ENCODE measurements around the gene ADA. TPM values are rescaled to one million over a fixed set of nuclear protein-coding genes. Genes with fewer than 3 reads are reported as not detected.
"Not testable (repeated sequence)": the region's sequence is repeated elsewhere in the genome, so short reads cannot be mapped to it uniquely, and the experiment has no call there.

Gene ADA
- total RNA-seq = 10 to 100 TPM in 2 of 4 donors, 1 to 10 TPM in 2; 7.6 to 14.5 (median 10.4) TPM

DNA sequence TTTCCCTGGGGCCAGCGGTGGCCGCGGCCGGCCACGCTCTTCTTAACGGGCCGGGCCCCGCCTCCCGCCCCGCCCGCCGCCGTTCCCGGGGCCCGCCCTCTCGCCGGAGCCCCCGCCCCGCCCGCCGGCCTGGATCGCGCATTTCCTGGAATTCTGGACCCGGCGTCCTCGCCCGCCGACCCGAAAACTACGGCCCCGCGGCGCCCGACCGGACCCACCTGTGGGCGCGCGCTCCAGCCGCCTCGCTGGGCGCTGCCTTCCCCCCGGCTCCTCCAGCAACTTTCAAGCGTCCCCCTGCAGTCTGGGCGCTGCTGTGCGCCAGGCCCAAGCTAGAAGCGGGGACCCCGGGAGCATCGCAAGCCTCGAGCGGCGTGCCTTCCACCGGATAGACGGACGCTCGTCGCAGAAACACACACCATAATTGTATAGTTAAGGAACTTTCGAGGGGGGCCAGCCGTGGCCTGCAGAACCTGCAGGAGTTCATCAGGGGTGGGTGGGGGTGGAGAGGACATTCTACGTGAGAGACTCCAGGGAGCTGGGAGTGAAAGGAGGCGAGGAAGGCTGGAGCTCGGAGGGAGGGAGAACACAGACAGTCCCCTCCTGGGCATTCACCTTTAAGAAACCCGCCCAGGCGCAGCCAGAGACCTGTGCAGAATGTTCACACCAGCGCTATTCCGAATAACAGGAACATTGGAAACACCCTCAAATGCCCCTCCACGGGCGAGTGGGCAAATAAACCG, at the start of gene ADA:
Gene ADA (minus strand): TSS at position 16 of the 740 bp plus-strand sequence. CDS start 92 bp downstream, outside the sequence.
- peak; percentile 89 for ATAC-seq
- Histone ChIP-seq H3K4me1 (peaks cover 0 to 52% (median 3%) of the 10 kb centered on the region in 3 donors), H3K36me3 (no peaks in the 10 kb centered on the region), H3K4me3 (peak within 1 kb of the TSS; percentile 68 to 85), H3K27ac (peak within 1 kb of the TSS; percentile 18 to 86 (median 80)), H3K27me3 (no peaks in the 10 kb centered on the region), H3K9me3 (no peaks in the 10 kb centered on the region)
- 0% methylated on average over 1 to 9 of the region's 68 CpGs for WGBS, 2 donors (ENCODE audit: low coverage in 1 of 2)
- TF ChIP-seq CTCF (IDR thresholded peaks at IDR 0.05) (peak in 3 of 4 experiments; percentile 21 to 32 (median 24)), POLR2A (IDR thresholded peaks at IDR 0.05) (peak; percentile 24 to 35), POLR2AphosphoS5 (IDR thresholded peaks at IDR 0.05) (peak; percentile 23), EP300 (IDR thresholded peaks at IDR 0.05) (no peak)

GRCh38 chr20:44700306-44700705, 48.8 kb upstream of the ADA start:
- ATAC-seq = no peak
- no peaks in the 10 kb centered on the region for H3K27me3 ChIP-seq
- WGBS, 2 donors (ENCODE audit: low coverage in 1 of 2) = no CpG with 5 or more reads among the region's 11 CpGs
- H3K9me3 ChIP-seq = no peaks in the 10 kb centered on the region
- peaks cover 5 to 79% (median 35%) of the 10 kb centered on the region in 3 donors for H3K4me1 ChIP-seq
- no peak overlapping the region for H3K4me3 ChIP-seq
- H3K36me3 ChIP-seq = no peaks in the 10 kb centered on the region
- peak overlapping the region in 3 of 4 donors; percentile 78 to 86 (median 85) for H3K27ac ChIP-seq
- no peak for TF ChIP-seq EP300 (IDR thresholded peaks at IDR 0.05)
- TF ChIP-seq POLR2AphosphoS5 (IDR thresholded peaks at IDR 0.05) = no peak
- no peak for TF ChIP-seq CTCF (IDR thresholded peaks at IDR 0.05)
- no peak for TF ChIP-seq POLR2A (IDR thresholded peaks at IDR 0.05)

- H3K27ac ChIP-seq = peak overlapping the region in 3 of 4 donors; percentile 53 to 89 (median 88)
- ATAC-seq = no peak
- no peaks in the 10 kb centered on the region for H3K9me3 ChIP-seq
- WGBS, 2 donors (ENCODE audit: low coverage in 1 of 2) = no CpG with 5 or more reads among the region's 3 CpGs
- peaks cover 18 to 84% (median 44%) of the 10 kb centered on the region in 3 donors for H3K4me1 ChIP-seq
- H3K4me3 ChIP-seq = no peak overlapping the region
- no peak for TF ChIP-seq POLR2AphosphoS5 (IDR thresholded peaks at IDR 0.05)
- TF ChIP-seq EP300 (IDR thresholded peaks at IDR 0.05) = no peak
- no peak for TF ChIP-seq CTCF (IDR thresholded peaks at IDR 0.05)
- TF ChIP-seq POLR2A (IDR thresholded peaks at IDR 0.05) = no peak
- H3K36me3 ChIP-seq = no peaks in the 10 kb centered on the region
- no peaks in the 10 kb centered on the region for H3K27me3 ChIP-seq
These were observed 46.9 kb upstream of the ADA start for GRCh38 chr20:44698351-44698750.

DNA sequence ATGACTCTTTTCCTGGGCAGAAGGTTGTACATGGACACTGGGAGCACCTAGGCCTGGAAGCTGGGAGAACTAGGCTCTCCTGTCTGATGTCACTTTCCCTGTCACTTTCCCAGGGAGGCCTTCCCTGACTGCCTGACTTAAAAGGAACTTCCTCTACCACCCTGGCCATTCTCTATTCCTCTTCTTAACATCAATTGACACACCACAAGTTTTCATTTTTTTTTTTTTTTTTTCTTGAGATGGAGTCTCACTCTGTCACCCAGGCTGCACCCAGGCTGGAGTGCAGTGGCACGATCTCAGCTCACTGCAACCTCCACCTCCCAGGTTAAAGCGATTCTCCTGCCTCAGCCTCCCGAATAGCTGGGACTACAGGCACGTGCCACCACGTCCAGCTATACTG, 45.5 kb upstream of the ADA start:
- H3K9me3 ChIP-seq, H3K36me3 ChIP-seq, H3K27me3 ChIP-seq, ATAC-seq, H3K4me3 ChIP-seq: not testable (repeated sequence)
- H3K27ac ChIP-seq = peak overlapping the region in 3 of 4 donors; percentile 88 to 93 (median 89)
- WGBS, 2 donors (ENCODE audit: low coverage in 1 of 2) = 93% methylated on average over 5 of the region's 5 CpGs; no CpG with 5 or more reads in 1 of the 2 donors
- peaks cover 17 to 84% (median 41%) of the 10 kb centered on the region in 3 donors for H3K4me1 ChIP-seq

GRCh38 chr20:44696315-44696714, 44.8 kb upstream of the ADA start:
- TF ChIP-seq POLR2A (IDR thresholded peaks at IDR 0.05) (no peak), EP300 (IDR thresholded peaks at IDR 0.05) (no peak), CTCF (IDR thresholded peaks at IDR 0.05) (no peak), POLR2AphosphoS5 (IDR thresholded peaks at IDR 0.05) (no peak)
- Histone ChIP-seq H3K27me3 (no peaks in the 10 kb centered on the region), H3K36me3 (no peaks in the 10 kb centered on the region), H3K9me3 (no peaks in the 10 kb centered on the region), H3K27ac (peak overlapping the region; percentile 88 to 98 (median 91)), H3K4me3 (no peak overlapping the region), H3K4me1 (peaks cover 22 to 84% (median 46%) of the 10 kb centered on the region in 3 donors)
- 83 to 93% methylated on average over 1 to 3 of the region's 3 CpGs for WGBS, 2 donors (ENCODE audit: low coverage in 1 of 2)
- no peak for ATAC-seq
